GM12872 (cell line): ENCODE data around the gene HHATL.

Experiments
- CTCF ChIP-seq: IDR thresholded peaks from 3 replicates; pipeline ENCODE4 v1.5.1; 2011; ENCODE audit warnings: low read depth, mild to moderate bottlenecking, low read length, moderate library complexity; ENCODE audit not compliant: insufficient read depth

HHATL gene

GRCh38 chr3:42732829-42733459, 30.3 kb upstream of the HHATL start:
- peak; percentile 25; the same call in 1 of the 3 replicates for TF ChIP-seq CTCF

GRCh38 chr3:42732196-42732828, 29.7 kb upstream of the HHATL start:
- TF ChIP-seq CTCF: no peak

GRCh38 chr3:42731476-42732195, 29.0 kb upstream of the HHATL start:
- no peak for TF ChIP-seq CTCF

GRCh38 chr3:42730706-42731420, 28.3 kb upstream of the HHATL start:
- TF ChIP-seq CTCF: no peak

GRCh38 chr3:42730294-42730693, 27.7 kb upstream of the HHATL start:
- no peak for TF ChIP-seq CTCF

- no peak for TF ChIP-seq CTCF
Observed at GRCh38 chr3:42729404-42730145, 27.0 kb upstream of the HHATL start.
